PC-9 (cell line): Measurements from ENCODE around the gene NEURL1B.

ENCODE experiments used
- CTCF ChIP-seq: fragments of 200-600 bp; sonication (generic); conservative IDR thresholded peaks from 2 replicates; pipeline ENCODE4 v1.6.1; 2017; ENCODE audit warnings: mixed run types, antibody characterized with exemption, mild to moderate bottlenecking, moderate library complexity
- EZH2 ChIP-seq: fragments of 200-600 bp; sonication (generic); IDR thresholded peaks from 2 replicates; pipeline ENCODE4 v1.8.0; 2017; ENCODE audit warnings: antibody characterized with exemption, low read depth

- no peak for TF ChIP-seq EZH2
- no peak for TF ChIP-seq CTCF
Observed at GRCh38 chr5:172736508-172737135, 95.6 kb downstream of the NEURL1B start.
